ENCODE results near the gene ATCAY.

GRCh38 chr19:3879656-3880055 lies 829 bp upstream of the ATCAY start:
- TF ChIP-seq CTCF (IDR thresholded peaks at IDR 0.05; ENCODE audit: low read depth, low read length, poor library complexity, severe bottlenecking): peak; percentile 60
- no peak for TF ChIP-seq EZH2phosphoT487 (IDR thresholded peaks at IDR 0.05; ENCODE audit: borderline replicate concordance, low read length)

All from DOHH2 (cell line).